ENCODE measurements around the gene OPN5.

GRCh38 chr6:47853766-47854165 lies 71.9 kb downstream of the OPN5 start:
- TF ChIP-seq CTCF (IDR thresholded peaks at IDR 0.05) (no peak), POLR2A (IDR thresholded peaks at IDR 0.05) (no peak)

Measured in breast epithelium (tissue), 3 donors.